Mucosa of rectum (tissue), 2 donors: ENCODE data around the gene LRRC40.
A peak's percentile ranks its signal among the peaks of the same experiment; 100 is the strongest.

Source experiments
- H3K27ac ChIP-seq, 2 donors: one replicate each; pipeline ENCODE4 v1.7.0; 2013; ENCODE audit warnings: inconsistent platforms in 2 of 2, low read depth in 2 of 2, low read length in 2 of 2
- H3K27me3 ChIP-seq, 2 donors: one replicate each; pipeline ENCODE4 v1.7.0; 2013; ENCODE audit warnings: low read length in 2 of 2; ENCODE audit not compliant: control insufficient read depth in 2 of 2, insufficient read depth in 2 of 2
- H3K36me3 ChIP-seq, 2 donors: one replicate each; pipeline ENCODE4 v1.7.0; 2013; ENCODE audit warnings: low read length in 2 of 2; ENCODE audit not compliant: control insufficient read depth in 2 of 2, insufficient read depth in 2 of 2
- H3K4me1 ChIP-seq, 2 donors: one replicate each; pipeline ENCODE4 v1.7.0; 2013; ENCODE audit warnings: low read length in 2 of 2, mild to moderate bottlenecking in 1 of 2; ENCODE audit not compliant: control insufficient read depth in 2 of 2, insufficient read depth in 2 of 2
- H3K4me3 ChIP-seq, 2 donors: one replicate each; pipeline ENCODE4 v1.7.0; 2013; ENCODE audit warnings: low read length in 2 of 2
- H3K9ac ChIP-seq, 2 donors: one replicate each; pipeline ENCODE4 v1.7.0; 2013; ENCODE audit warnings: low read length in 2 of 2, low read depth in 1 of 2, mild to moderate bottlenecking in 1 of 2
- H3K9me3 ChIP-seq, 2 donors: one replicate each; pipeline ENCODE4 v1.7.0; 2013; ENCODE audit warnings: low read length in 2 of 2; ENCODE audit not compliant: control insufficient read depth in 2 of 2
- donor health status: healthy.
- donor health status: Normal muscosa, but diverticular disease.

The LRRC40 gene

GRCh38 chr1:70205434-70206118 is at the start of gene LRRC40:
Gene LRRC40 (minus strand): TSS chr1:70205579. CDS start chr1:70205540, 39 bp downstream.
- Histone ChIP-seq H3K27me3 (no peaks in the 10 kb centered on the region), H3K36me3 (no peaks in the 10 kb centered on the region), H3K27ac (peak within 1 kb of the TSS; percentile 89 to 92), H3K9ac (peak within 1 kb of the TSS; percentile 95), H3K4me1 (peaks cover 11 to 17% of the 10 kb centered on the region in 2 donors), H3K9me3 (no peaks in the 10 kb centered on the region), H3K4me3 (peak within 1 kb of the TSS; percentile 92 to 99)

- H3K27me3 ChIP-seq: no peaks in the 10 kb centered on the region
- no peaks in the 10 kb centered on the region for H3K9me3 ChIP-seq
- H3K27ac ChIP-seq: no peak overlapping the region
- no peaks in the 10 kb centered on the region for H3K4me1 ChIP-seq
- no peak overlapping the region for H3K9ac ChIP-seq
- peaks cover 64 to 84% of the 10 kb centered on the region in 2 donors for H3K36me3 ChIP-seq
- no peak overlapping the region for H3K4me3 ChIP-seq
Measured at GRCh38 chr1:70248729-70249128, 43.4 kb upstream of the LRRC40 start.

GRCh38 chr1:70247768-70248167 is 42.4 kb upstream of the LRRC40 start:
- Histone ChIP-seq H3K4me3 (no peak overlapping the region), H3K27me3 (no peaks in the 10 kb centered on the region), H3K4me1 (no peaks in the 10 kb centered on the region), H3K9ac (no peak overlapping the region), H3K27ac (no peak overlapping the region), H3K36me3 (peaks cover 74 to 87% of the 10 kb centered on the region in 2 donors), H3K9me3 (no peaks in the 10 kb centered on the region)

- peaks cover 80 to 92% of the 10 kb centered on the region in 2 donors for H3K36me3 ChIP-seq
- no peaks in the 10 kb centered on the region for H3K27me3 ChIP-seq
- no peak overlapping the region for H3K4me3 ChIP-seq
- H3K9me3 ChIP-seq: no peaks in the 10 kb centered on the region
- no peak overlapping the region for H3K9ac ChIP-seq
- no peak overlapping the region for H3K27ac ChIP-seq
- H3K4me1 ChIP-seq: no peaks in the 10 kb centered on the region
Measured at GRCh38 chr1:70247122-70247521, 41.7 kb upstream of the LRRC40 start.

- Histone ChIP-seq H3K27ac (no peak overlapping the region), H3K4me1 (no peaks in the 10 kb centered on the region), H3K36me3 (peaks cover 78 to 85% of the 10 kb centered on the region in 2 donors), H3K27me3 (no peaks in the 10 kb centered on the region), H3K9me3 (no peaks in the 10 kb centered on the region), H3K9ac (no peak overlapping the region), H3K4me3 (no peak overlapping the region)
Measured at GRCh38 chr1:70239940-70240339, 34.6 kb upstream of the LRRC40 start.

- H3K36me3 ChIP-seq: peaks cover 74 to 79% of the 10 kb centered on the region in 2 donors
- H3K4me3 ChIP-seq: no peak overlapping the region
- H3K9me3 ChIP-seq: no peaks in the 10 kb centered on the region
- no peak overlapping the region for H3K9ac ChIP-seq
- H3K4me1 ChIP-seq: no peaks in the 10 kb centered on the region
- H3K27me3 ChIP-seq: no peaks in the 10 kb centered on the region
- no peak overlapping the region for H3K27ac ChIP-seq
Measured at GRCh38 chr1:70234733-70235132, 29.4 kb upstream of the LRRC40 start.

- Histone ChIP-seq H3K4me3 (no peak overlapping the region), H3K9me3 (no peaks in the 10 kb centered on the region), H3K9ac (no peak overlapping the region), H3K4me1 (no peaks in the 10 kb centered on the region), H3K36me3 (peaks cover 70 to 72% of the 10 kb centered on the region in 2 donors), H3K27ac (no peak overlapping the region), H3K27me3 (no peaks in the 10 kb centered on the region)
Measured at GRCh38 chr1:70231475-70231874, 26.1 kb upstream of the LRRC40 start.

GRCh38 chr1:70228670-70229069 is 23.3 kb upstream of the LRRC40 start:
- no peak overlapping the region for H3K4me3 ChIP-seq
- H3K36me3 ChIP-seq: peaks cover 62 to 63% of the 10 kb centered on the region in 2 donors
- no peak overlapping the region for H3K27ac ChIP-seq
- no peaks in the 10 kb centered on the region for H3K27me3 ChIP-seq
- no peaks in the 10 kb centered on the region for H3K9me3 ChIP-seq
- H3K9ac ChIP-seq: no peak overlapping the region
- H3K4me1 ChIP-seq: no peaks in the 10 kb centered on the region

GRCh38 chr1:70227439-70227838 is 22.1 kb upstream of the LRRC40 start:
- H3K27me3 ChIP-seq: no peaks in the 10 kb centered on the region
- no peaks in the 10 kb centered on the region for H3K9me3 ChIP-seq
- no peak overlapping the region for H3K9ac ChIP-seq
- no peak overlapping the region for H3K4me3 ChIP-seq
- peaks cover 50 to 58% of the 10 kb centered on the region in 2 donors for H3K36me3 ChIP-seq
- H3K4me1 ChIP-seq: peaks cover 5 to 9% of the 10 kb centered on the region in 2 donors
- no peak overlapping the region for H3K27ac ChIP-seq

GRCh38 chr1:70224954-70225353 is 19.6 kb upstream of the LRRC40 start:
- H3K27ac ChIP-seq: no peak overlapping the region
- H3K4me1 ChIP-seq: peaks cover 7 to 18% of the 10 kb centered on the region in 2 donors

More at GRCh38 chr1:70224954-70225353, 19.6 kb upstream of the LRRC40 start:
- H3K9ac ChIP-seq: no peak overlapping the region
- peaks cover 30 to 35% of the 10 kb centered on the region in 2 donors for H3K36me3 ChIP-seq
- H3K27me3 ChIP-seq: no peaks in the 10 kb centered on the region
- no peak overlapping the region for H3K4me3 ChIP-seq
- no peaks in the 10 kb centered on the region for H3K9me3 ChIP-seq
